Loucy (cell line): Measurements from ENCODE around the gene MRPL34.

Experiments used
- EZH2phosphoT487 ChIP-seq: fragments of 200-600 bp; IDR thresholded peaks from 2 replicates; pipeline ENCODE4 v1.6.1; 2018; ENCODE audit warnings: antibody characterized with exemption, mild to moderate bottlenecking, moderate library complexity, borderline replicate concordance
- TF ChIP-seq, protein P1 (sequence below): fragments of 200-600 bp; sonication (generic); conservative IDR thresholded peaks from 2 replicates; pipeline ENCODE4 v1.5.1; 2014; ENCODE audit warnings: mild to moderate bottlenecking, antibody characterized with exemption, low read length

- TF ChIP-seq, protein P1, sequence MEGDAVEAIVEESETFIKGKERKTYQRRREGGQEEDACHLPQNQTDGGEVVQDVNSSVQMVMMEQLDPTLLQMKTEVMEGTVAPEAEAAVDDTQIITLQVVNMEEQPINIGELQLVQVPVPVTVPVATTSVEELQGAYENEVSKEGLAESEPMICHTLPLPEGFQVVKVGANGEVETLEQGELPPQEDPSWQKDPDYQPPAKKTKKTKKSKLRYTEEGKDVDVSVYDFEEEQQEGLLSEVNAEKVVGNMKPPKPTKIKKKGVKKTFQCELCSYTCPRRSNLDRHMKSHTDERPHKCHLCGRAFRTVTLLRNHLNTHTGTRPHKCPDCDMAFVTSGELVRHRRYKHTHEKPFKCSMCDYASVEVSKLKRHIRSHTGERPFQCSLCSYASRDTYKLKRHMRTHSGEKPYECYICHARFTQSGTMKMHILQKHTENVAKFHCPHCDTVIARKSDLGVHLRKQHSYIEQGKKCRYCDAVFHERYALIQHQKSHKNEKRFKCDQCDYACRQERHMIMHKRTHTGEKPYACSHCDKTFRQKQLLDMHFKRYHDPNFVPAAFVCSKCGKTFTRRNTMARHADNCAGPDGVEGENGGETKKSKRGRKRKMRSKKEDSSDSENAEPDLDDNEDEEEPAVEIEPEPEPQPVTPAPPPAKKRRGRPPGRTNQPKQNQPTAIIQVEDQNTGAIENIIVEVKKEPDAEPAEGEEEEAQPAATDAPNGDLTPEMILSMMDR: no peak
- TF ChIP-seq EZH2phosphoT487: no peak
Observed at GRCh38 chr19:17352608-17353280, 47.1 kb downstream of the MRPL34 start.
